Measurements from ENCODE around the gene TTC7B.

GRCh38 chr14:90600619-90601018 lies 215.6 kb downstream of the TTC7B start:
- TF ChIP-seq CTCF (IDR thresholded peaks at IDR 0.05) (no peak), EP300 (IDR thresholded peaks at IDR 0.05) (no peak), POLR2A (IDR thresholded peaks at IDR 0.05) (no peak)
